AG09309 (cell line): ENCODE data around the gene FCMR.

ENCODE experiments used
- DNase-seq: peaks from one replicate; pipeline ENCODE4 v3.0.0-alpha.2; 2010; ENCODE audit warnings: low read depth
- H3K4me3 ChIP-seq: 2 replicates; pipeline ENCODE4 v1.5.1; 2011; ENCODE audit warnings: mild to moderate bottlenecking, low read depth, low read length, moderate library complexity; ENCODE audit not compliant: control insufficient read depth
- TF ChIP-seq, protein P1 (sequence below): IDR thresholded peaks from 2 replicates; pipeline ENCODE4 v1.5.1; 2011; ENCODE audit warnings: mild to moderate bottlenecking, low read depth, low read length, inconsistent platforms; ENCODE audit not compliant: insufficient read depth, control insufficient read depth; ENCODE audit errors: missing control alignments

FCMR gene

GRCh38 chr1:206883160-206883559 lies 38.6 kb downstream of the FCMR start:
- H3K4me3 ChIP-seq: no peak overlapping the region
- TF ChIP-seq, protein P1, sequence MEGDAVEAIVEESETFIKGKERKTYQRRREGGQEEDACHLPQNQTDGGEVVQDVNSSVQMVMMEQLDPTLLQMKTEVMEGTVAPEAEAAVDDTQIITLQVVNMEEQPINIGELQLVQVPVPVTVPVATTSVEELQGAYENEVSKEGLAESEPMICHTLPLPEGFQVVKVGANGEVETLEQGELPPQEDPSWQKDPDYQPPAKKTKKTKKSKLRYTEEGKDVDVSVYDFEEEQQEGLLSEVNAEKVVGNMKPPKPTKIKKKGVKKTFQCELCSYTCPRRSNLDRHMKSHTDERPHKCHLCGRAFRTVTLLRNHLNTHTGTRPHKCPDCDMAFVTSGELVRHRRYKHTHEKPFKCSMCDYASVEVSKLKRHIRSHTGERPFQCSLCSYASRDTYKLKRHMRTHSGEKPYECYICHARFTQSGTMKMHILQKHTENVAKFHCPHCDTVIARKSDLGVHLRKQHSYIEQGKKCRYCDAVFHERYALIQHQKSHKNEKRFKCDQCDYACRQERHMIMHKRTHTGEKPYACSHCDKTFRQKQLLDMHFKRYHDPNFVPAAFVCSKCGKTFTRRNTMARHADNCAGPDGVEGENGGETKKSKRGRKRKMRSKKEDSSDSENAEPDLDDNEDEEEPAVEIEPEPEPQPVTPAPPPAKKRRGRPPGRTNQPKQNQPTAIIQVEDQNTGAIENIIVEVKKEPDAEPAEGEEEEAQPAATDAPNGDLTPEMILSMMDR: no peak
- no peak for DNase-seq

- TF ChIP-seq, protein P1: no peak
- DNase-seq: no peak
- H3K4me3 ChIP-seq: no peak overlapping the region
These were observed 39.2 kb downstream of the FCMR start for GRCh38 chr1:206882555-206882954.

DNA sequence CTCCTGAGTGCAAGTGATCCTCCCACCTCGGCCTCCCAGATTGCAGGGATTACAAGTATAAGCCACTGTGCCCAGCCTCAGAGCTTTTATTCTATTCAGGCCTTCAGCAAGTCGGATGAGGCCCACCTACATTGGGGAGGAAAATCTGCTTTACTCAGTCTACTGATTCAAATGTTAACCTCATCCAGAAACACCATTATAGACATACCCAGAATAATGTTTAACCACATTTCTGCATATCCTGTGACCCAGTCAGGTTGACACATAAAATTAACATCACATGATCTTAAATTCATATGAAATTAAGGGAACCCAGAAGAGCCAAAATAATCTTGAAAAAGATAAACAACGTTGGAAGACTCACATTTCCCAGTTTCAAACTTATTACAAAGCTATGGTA lies 41.4 kb downstream of the FCMR start:
- H3K4me3 ChIP-seq: no peak overlapping the region
- TF ChIP-seq, protein P1: no peak
- DNase-seq: no peak

- H3K4me3 ChIP-seq: no peak overlapping the region
- no peak for DNase-seq
- TF ChIP-seq, protein P1: no peak
These were observed 43.3 kb downstream of the FCMR start for GRCh38 chr1:206878456-206878855.

GRCh38 chr1:206875752-206876377 lies 45.9 kb downstream of the FCMR start:
- no peak for DNase-seq
- TF ChIP-seq, protein P1: no peak
- no peak overlapping the region for H3K4me3 ChIP-seq

DNA sequence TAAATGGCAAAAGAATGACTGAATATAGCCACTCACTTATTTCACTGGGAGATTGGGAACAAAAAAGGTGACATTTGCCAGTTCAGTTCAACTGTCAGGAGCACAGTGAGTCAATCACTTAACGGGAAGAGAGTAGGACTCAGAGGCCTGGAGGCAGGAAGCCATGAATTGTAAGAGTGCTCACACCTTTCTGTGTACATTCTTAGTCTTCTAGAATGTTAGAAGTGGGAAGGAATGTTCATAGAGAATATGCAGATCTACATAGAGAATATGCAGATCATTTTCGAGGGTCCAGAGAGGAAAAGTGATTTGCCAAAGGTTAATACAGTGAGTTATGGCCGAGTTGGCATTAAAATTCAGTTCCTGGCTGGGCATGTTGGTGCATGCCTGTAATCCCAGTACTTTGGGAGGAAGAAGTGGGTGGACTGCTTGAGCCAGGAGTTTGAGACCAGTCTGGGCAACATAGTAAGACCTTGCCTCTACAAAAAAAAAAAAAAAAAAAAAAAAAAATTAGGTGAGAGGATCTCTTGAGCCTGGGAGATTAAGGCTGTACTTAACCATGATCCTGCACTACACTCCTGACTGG lies 48.0 kb downstream of the FCMR start:
- DNase-seq: no peak
- TF ChIP-seq, protein P1: no peak
- no peak overlapping the region for H3K4me3 ChIP-seq
